IPS-18c (cell line): ENCODE measurements around the gene CAMKMT.

Source experiments
- H3K4me3 ChIP-seq: 2 replicates; pipeline ENCODE4 v1.7.0; 2013; ENCODE audit warnings: low read depth, mild to moderate bottlenecking, low read length, moderate library complexity; ENCODE audit not compliant: insufficient read depth
- H3K9me3 ChIP-seq: one replicate; pipeline ENCODE4 v1.6.1; 2013; ENCODE audit warnings: mild to moderate bottlenecking, low read length, moderate library complexity; ENCODE audit not compliant: control insufficient read depth, insufficient read depth

The CAMKMT gene

DNA sequence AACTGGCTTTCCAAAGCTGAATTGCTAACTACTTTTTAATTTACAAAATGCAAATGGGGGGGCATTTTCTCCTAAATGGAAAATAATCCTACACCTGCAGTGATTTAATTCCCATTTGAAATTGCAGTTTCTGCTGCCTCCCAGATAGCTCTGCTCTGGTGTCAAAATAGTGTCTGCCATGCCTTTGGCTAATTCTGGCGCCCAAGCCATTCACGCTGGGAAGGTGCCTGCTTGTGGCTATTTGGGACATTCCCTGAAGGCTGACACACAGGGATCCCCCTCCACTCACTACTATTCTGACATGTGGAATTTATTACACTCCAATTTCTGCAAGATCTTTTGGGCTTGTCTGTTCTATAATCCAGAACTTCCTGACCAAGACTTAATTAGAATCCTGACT lies 451.4 kb downstream of the CAMKMT start:
- Histone ChIP-seq H3K9me3 (no peaks in the 10 kb centered on the region), H3K4me3 (no peak overlapping the region)

DNA sequence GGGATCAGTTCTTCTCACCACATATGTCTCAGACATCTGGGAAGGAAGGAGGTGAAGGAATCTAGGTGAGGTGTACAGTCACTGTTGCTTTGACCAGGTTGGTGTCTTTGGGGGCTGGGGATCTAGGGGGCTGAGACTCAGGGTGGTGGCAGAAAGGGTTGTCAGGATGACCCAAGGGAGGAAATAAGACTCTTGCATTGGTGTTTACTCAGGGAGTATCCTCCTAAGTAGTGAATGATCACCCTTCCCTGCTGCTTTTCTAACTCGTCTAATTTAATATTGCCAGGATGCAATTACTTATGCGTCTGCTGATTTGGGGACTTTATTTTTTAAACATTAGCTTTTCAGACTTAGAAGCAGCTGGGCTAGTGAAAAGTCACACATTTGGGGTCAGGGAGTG lies 451.9 kb downstream of the CAMKMT start:
- H3K9me3 ChIP-seq, result no peaks in the 10 kb centered on the region
- H3K4me3 ChIP-seq, result no peak overlapping the region

DNA sequence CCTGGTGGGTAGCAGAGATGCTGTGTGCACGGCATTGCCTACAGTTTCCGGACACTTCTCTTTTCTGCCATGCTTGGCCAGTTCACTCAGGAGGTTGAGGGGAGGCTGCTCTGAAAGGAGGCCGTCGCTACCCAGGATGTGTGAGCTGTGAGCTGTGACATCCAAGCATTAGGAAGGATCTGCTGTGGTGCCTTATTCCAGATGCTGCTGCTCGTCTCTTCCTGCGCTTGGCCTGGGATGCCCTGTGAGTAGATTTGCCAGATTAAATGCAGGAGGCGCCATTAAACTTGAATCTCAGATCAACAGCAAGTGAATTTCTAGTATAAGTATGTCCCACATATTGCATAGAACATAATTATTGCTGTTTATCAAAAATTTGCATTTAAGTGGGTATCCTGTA lies 455.5 kb downstream of the CAMKMT start:
- Histone ChIP-seq H3K9me3 (no peaks in the 10 kb centered on the region), H3K4me3 (no peak overlapping the region)

DNA sequence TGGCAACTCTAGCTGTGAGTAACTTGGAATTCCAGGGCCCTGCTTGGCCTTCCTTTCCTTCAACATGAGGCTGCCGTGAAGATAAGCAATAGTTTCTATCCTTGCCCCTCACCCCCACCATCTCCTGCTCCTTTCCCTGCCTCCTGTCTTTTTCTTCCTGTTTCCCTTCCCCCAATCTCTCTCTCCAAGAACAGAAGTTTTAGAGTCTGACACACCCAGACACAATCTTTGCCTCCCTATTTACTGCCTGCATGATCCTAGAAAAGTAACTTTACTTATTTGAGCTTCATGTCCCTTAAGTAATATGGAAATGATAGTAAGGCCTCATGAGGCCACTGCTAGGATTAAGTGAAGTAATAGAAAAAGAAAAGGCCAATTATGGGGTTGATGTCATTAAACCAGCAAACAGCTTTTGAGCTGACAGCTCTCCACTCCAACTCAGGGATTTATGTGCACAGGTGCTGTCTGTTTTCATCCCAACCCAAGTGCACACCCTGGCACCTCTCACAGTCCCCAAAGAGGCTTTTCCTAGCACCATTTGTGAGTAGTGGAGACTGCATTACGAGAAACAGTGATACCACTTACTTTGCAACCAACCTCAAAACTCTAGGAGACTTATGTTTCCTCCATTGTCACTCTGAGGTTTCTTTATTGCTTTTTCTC lies 456.1 kb downstream of the CAMKMT start:
- Histone ChIP-seq H3K4me3 (no peak overlapping the region), H3K9me3 (no peaks in the 10 kb centered on the region)

DNA sequence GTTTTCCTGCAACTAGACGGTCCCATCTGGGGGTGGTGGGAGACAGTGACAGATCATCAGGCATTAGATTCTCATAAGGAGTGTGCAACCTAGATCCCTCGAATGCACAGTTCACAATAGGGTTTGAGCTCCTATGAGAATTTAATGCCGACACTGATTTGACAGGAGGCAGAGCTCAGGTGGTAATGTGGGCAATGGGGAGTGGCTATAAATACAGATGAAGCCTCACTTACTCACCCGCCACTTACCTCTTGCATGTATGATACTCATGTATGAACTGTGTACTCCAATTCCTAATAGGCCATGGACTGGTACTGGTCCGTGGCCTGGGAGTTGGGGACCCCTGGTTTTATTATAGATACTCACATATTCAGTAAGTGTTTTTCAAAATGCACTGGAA lies 457.3 kb downstream of the CAMKMT start:
- H3K9me3 ChIP-seq, result no peaks in the 10 kb centered on the region
- H3K4me3 ChIP-seq, result no peak overlapping the region

DNA sequence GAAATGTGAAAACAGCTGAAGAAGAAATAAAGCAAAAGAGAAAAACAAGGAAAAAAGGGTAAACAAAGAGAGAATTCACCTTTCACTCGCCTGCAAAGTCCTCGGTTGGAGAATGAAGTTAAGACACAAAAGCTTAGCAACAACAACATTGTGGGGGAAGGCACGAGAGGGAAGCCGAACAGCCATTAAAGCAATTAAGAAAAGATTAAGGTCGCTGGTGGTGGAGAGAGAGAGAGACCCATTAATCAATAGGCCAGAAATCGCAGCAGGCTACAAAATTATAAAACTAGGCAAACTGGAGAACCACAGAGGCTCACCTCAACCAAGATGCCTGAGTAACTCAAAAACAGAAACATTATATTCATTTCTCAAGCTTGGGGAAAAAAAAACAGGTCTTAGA lies 459.8 kb downstream of the CAMKMT start:
- H3K4me3 ChIP-seq, result no peak overlapping the region
- no peaks in the 10 kb centered on the region for H3K9me3 ChIP-seq

DNA sequence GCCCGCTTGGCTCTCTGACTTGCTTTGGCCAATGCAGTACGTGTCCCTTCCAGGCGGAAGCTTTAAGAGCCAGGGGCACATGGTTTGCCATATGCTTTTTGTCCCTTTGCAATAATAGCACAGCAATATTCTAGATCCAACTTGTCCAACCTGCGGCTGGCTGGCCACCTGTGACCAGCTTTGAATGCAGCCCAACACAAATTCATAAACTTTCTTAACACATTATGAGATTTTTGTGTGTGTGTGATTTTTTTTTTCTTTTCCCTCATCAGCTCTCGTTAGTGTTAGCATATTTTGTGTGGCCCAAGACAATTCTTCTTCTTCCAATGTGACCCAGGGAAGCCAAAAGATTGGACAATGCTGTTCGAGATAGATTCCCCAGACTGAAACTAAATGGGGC lies 460.4 kb downstream of the CAMKMT start:
- H3K4me3 ChIP-seq, result no peak overlapping the region
- H3K9me3 ChIP-seq, result no peaks in the 10 kb centered on the region
